Ishikawa (cell line): ENCODE results near the gene DAND5.

Experiments used
- CEBPB ChIP-seq: IDR thresholded peaks from 2 replicates; pipeline ENCODE4 v1.6.1; 2012
- CREB1 ChIP-seq: IDR thresholded peaks from 2 replicates; pipeline ENCODE4 v1.6.1; 2012; ENCODE audit warnings: low read depth
- EGR1 ChIP-seq: IDR thresholded peaks from 2 replicates; pipeline ENCODE4 v1.6.1; 2012
- EP300 ChIP-seq: IDR thresholded peaks from 2 replicates; pipeline ENCODE4 v1.6.1; 2012; ENCODE audit warnings: borderline replicate concordance
- FOXM1 ChIP-seq: IDR thresholded peaks from 2 replicates; pipeline ENCODE4 v1.6.1; 2012; ENCODE audit warnings: low read depth, borderline replicate concordance
- RAD21 ChIP-seq: IDR thresholded peaks from 2 replicates; pipeline ENCODE4 v1.6.1; 2012; ENCODE audit warnings: low read depth
- TAF1 ChIP-seq: IDR thresholded peaks from 2 replicates; pipeline ENCODE4 v1.6.1; 2012; ENCODE audit warnings: low read depth, mild to moderate bottlenecking
- YY1 ChIP-seq: IDR thresholded peaks from 2 replicates; pipeline ENCODE4 v1.6.1; 2012; ENCODE audit warnings: low read depth
- TF ChIP-seq, protein P1 (sequence below): IDR thresholded peaks from 2 replicates; pipeline ENCODE4 v1.6.1; 2012; ENCODE audit warnings: low read depth, mild to moderate bottlenecking
- TF ChIP-seq, protein P2 (sequence below): IDR thresholded peaks from 2 replicates; pipeline ENCODE4 v1.6.1; 2012
- TF ChIP-seq, protein P3 (sequence below): IDR thresholded peaks from 2 replicates; pipeline ENCODE4 v1.6.1; 2012

DNA sequence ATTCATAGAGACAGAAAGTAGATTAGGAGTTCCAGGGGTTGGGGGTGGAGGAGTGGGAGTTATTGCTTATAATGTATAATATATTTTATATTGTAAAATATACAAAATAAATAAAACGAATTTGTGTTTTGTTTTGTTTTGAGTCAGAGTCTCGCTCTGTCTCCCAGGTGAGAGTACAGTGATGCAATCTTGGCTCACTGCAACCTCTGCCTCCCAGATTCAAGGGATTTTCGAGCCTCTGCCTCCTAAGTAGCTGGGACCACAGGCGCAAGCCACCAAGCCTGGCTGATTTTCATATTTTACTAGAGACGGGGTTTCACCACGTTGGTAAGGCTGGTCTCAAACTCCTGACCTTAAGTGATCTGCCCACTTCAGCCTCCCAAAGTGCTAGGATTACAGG lies 9.9 kb upstream of the DAND5 start:
- no peak for TF ChIP-seq TAF1
- TF ChIP-seq RAD21: no peak
- no peak for TF ChIP-seq EP300
- TF ChIP-seq, protein P1, sequence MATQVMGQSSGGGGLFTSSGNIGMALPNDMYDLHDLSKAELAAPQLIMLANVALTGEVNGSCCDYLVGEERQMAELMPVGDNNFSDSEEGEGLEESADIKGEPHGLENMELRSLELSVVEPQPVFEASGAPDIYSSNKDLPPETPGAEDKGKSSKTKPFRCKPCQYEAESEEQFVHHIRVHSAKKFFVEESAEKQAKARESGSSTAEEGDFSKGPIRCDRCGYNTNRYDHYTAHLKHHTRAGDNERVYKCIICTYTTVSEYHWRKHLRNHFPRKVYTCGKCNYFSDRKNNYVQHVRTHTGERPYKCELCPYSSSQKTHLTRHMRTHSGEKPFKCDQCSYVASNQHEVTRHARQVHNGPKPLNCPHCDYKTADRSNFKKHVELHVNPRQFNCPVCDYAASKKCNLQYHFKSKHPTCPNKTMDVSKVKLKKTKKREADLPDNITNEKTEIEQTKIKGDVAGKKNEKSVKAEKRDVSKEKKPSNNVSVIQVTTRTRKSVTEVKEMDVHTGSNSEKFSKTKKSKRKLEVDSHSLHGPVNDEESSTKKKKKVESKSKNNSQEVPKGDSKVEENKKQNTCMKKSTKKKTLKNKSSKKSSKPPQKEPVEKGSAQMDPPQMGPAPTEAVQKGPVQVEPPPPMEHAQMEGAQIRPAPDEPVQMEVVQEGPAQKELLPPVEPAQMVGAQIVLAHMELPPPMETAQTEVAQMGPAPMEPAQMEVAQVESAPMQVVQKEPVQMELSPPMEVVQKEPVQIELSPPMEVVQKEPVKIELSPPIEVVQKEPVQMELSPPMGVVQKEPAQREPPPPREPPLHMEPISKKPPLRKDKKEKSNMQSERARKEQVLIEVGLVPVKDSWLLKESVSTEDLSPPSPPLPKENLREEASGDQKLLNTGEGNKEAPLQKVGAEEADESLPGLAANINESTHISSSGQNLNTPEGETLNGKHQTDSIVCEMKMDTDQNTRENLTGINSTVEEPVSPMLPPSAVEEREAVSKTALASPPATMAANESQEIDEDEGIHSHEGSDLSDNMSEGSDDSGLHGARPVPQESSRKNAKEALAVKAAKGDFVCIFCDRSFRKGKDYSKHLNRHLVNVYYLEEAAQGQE: no peak
- no peak for TF ChIP-seq CREB1
- TF ChIP-seq, protein P2, sequence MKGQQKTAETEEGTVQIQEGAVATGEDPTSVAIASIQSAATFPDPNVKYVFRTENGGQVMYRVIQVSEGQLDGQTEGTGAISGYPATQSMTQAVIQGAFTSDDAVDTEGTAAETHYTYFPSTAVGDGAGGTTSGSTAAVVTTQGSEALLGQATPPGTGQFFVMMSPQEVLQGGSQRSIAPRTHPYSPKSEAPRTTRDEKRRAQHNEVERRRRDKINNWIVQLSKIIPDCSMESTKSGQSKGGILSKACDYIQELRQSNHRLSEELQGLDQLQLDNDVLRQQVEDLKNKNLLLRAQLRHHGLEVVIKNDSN: no peak
- no peak for TF ChIP-seq YY1
- TF ChIP-seq CEBPB: no peak
- TF ChIP-seq, protein P3, sequence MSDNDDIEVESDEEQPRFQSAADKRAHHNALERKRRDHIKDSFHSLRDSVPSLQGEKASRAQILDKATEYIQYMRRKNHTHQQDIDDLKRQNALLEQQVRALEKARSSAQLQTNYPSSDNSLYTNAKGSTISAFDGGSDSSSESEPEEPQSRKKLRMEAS: no peak
- TF ChIP-seq FOXM1: no peak
- no peak for TF ChIP-seq EGR1
